ENCODE results near the gene PDCD4.

The PDCD4 gene

DNA sequence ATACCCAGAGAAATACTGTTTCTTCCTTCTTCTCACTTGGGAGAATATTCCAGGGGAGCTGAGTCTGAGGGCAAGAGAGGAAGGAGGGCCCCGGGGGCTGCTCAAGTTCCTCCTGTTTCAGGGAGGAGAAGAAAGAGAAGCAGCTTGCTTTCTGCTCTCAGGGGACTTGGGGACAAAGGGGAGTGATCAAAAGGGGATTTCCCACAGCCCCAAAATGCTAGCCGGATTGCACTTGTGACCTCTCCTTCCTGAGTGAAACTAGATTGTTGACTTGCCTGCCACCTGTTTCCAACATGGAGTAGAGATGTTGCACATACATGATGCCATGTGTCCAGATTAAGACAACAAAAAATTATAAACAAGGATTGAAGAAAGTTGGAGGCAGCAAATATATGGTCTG is 28.7 kb upstream of the PDCD4 start:
- no peak for DNase-seq

DNA sequence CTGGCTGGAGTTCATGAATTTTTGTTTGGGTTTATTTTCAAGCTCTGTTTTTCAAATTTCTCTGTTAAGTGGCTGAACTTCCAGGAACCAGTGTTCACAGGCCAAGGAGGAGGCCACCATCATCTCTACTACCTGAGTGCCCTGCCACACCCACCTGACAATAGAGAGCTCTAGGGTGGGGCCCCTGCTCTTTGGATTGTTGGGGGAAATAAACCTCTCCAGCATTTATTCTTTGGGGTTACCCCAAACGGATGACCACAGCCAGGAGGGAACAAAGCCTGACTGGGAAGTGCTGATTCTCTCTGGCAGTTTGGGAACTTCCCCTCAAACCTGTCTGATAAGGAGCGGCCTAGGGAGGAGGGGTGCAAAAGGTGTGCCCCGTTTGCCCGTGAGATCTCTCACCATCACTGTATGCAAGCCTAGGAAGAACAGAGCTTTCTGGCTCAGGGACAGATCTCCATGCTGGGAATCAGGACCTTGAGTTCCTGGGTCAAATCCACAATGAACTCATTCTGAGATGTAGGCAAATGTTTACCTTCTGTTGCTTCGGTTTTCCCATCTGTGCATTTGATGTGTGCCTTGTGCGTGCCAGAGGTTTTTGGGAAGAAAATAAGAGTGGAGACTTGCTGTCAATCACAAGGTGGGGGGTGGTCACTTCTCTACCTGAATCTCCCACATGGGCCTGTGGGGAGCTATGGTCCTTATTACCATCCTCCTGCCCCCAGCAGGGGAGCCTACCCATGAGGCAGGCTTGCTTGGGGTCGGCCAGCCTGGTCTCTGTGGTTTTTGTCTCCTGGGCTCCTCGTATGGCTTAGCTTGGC is 27.7 kb upstream of the PDCD4 start:
- DNase-seq, result no peak

DNA sequence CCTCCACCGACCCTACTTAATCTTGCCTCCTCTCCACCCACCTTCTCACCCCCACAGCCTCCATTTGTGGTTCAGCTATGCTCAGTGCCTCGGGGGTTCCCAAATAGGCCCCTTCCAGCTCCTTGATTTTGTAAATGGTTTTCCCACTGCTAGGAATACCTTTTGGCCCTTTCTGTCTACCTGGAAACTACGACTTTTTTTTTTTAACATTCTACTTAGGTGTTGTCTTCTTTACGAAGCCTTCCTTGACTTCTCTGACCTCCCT is 27.2 kb upstream of the PDCD4 start:
- no peak for DNase-seq

DNA sequence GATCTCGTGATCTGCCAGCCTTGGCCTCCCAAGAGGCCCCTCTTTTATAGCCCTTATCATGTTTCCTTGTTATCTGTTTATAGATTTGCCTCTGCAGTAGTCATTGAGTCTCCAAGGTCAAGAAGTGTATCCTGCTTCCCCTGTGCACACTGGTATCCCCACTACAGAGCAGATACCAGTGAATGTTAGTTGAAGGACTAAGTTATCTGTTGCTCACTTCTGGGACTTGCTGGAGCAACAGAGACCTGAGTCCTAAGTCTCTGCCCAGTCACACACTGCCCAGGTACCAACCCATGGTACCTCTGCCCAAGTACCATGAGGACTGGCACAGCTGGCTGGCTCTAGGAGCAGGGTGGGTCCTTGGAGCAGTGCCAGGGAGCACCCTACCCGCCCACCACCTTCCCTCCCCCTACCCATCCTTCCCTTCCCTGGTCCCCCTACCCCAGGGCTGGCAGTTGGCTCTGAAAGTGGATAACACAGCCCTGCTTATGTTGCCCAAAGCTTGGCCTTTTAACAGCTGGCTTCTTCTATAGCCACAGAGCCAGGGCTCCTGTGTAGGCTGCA is 26.5 kb upstream of the PDCD4 start:
- no peak for DNase-seq

DNA sequence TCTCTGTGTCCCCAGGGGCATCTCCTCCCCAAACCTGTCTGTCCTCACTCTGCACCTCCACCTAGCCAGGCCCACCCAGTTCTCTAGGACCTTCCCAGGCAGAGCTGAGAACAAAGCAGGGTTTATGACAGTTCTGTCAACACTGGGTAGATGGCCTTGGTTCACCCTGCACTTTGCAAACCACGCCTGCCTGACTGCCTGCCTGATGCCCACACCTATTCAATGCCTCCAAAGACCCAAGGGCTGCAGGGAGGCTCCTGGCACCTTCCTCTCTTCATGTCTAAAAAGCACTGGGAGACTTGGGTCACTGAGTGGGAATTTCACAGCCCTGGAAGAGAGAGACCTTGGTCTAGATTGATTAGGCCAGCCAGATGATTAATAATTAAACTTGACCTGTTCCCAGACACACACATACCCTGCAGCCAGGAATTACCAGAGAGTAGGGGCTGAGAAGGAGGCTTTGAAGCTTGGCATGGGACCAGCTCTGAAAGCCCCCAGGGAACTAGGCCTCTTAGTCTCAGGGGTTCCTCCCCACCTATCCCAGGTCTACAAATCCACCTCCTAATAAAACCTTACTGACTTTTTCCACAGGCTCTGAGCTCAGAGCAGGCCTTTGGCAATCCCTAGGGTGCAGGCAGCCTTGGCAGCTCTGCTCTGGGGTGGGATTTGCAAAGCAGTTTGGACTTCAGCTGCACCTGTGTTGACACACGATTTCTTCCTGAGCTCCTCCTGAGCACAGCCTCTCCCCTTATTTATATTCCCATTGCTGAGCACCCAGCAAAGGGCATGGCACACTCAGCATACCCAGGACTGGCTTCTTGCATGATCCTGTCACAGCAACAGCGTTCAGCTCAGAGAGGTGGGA is 25.7 kb upstream of the PDCD4 start:
- DNase-seq, result no peak

DNA sequence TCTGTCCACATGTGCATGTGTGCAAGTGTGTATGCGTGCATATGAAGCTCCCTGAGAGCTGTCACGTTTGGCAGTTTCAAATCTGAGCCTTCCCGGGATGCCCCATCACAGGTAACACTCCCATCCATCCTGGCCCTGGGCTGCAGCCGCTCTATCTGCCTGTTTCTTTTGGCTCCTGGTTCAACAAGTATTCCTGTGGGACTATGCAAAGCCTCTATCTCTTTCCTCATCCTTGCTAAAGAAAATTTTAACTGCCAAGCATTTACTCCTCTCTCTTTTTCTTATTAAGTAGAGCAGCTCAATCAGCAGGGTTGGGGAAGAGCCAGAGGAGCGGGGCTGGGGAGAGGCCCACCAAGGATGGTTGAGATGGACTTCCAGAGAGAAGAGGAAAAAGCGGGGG is 24.4 kb upstream of the PDCD4 start:
- DNase-seq, result no peak

DNA sequence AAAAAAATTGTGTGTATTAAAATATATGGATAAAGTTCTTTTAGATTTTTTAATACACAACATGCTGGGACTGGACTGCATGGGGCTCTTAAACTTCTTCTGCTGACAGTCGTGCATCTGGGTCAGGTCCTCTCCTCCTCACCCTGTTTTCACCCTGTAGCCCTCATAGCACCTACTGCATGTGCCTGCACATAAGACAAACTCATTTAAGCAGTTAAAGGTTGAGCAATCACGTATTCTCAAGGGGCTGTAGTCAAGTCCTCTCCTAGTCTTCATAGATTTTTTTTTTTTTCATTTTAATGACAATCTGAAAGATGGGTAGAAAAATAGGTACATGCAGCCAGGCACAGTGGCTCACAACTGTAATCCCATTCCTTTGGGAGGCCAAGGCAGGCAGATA is 23.6 kb upstream of the PDCD4 start:
- DNase-seq, result no peak

DNA sequence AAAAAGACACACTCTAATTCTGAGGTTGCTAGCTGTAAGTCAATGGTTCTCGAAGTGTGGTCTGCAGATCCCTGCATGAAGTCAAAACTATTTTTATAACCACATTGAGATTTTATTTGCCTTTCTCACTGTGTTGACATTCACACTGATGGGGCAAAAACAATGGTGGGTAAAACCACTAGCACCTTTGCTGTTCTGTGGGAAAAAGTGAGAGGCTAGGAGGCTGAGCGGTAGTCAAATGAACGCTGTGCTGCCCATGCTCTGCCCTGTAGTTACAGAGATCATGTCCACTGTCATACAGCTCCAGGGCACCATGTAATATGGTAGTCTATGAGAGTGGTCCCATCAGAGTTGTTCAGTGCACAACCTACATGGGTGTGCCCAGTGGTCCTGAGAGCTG is 21.6 kb upstream of the PDCD4 start:
- no peak for DNase-seq

DNA sequence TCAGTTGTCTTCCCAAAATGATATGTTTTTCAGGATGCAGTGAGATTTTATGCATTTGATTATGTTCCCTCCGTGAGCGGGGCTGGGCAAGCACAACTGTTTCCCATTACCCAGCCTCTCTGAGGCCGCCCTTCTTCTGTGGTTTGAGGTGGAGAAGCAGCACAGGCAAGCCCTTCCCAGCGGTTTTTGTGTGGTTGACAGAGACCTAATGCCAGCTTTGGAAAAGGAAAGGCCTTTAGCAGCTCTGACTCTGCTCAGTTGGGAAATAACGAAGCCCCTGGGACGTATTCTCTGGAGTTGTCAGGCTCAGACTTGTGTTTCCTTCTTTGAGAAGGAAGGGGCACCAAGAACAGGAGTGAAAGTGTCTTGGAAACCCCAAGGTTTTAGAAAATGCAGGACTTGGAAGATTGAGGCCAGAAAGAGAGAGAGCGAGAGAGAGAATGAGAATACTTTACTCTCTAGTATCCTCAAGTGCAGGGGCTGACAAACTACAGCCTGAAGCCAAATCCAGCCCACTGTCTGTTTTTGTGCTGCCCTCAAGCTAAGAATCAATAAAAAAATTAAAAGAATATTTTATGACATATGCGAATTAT is 20.6 kb upstream of the PDCD4 start:
- peak; percentile 22 for DNase-seq

DNA sequence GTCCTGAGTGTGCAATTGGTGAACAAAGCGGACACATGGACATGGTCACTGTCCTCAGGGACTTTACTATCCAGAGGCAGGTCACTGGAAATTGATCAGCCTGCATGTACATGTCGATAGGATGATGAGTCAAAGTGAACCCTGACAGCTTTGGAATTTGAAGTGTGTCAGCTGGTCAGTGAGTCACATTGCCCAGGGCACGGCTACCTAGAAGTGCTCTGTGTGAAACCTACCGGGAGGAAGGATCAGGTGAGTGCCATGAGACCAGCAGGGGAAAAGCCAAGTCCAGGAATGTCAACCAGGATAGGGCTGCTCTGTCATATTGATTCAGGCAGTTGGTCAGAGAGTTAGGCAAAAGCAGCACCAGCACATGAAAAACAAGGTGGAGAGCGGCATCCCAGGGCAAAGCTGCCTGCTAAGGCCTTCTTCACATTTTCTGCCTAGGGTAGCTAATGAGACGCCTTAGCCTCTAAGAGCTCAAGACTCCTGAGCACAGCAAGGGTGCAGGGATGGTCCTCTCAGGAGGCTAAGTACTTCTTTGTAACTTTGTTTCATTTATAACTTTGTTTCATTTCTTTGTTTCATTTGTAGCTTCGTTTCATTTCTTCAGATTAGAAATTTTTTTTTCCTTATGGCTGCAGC is 19.4 kb upstream of the PDCD4 start:
- DNase-seq, result no peak

DNA sequence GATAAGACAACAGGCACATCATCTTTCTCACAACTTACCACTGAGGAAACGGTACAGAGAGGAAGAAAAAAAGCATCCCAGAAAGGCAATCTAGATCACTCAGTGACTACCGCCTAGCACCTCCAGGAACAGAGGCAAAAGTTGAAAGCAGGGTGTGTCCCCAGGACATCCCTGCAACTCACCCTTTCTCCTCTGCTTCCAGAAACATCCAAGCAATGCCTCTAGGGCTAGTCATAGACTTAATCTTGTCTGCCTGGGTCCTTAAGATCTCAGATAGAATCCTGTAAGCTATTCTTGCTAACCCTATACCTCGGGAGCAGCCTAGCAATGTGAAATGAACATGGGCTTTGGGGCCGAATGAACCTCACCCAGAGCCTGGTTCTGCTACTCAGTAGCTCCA is 18.8 kb upstream of the PDCD4 start:
- no peak for DNase-seq

DNA sequence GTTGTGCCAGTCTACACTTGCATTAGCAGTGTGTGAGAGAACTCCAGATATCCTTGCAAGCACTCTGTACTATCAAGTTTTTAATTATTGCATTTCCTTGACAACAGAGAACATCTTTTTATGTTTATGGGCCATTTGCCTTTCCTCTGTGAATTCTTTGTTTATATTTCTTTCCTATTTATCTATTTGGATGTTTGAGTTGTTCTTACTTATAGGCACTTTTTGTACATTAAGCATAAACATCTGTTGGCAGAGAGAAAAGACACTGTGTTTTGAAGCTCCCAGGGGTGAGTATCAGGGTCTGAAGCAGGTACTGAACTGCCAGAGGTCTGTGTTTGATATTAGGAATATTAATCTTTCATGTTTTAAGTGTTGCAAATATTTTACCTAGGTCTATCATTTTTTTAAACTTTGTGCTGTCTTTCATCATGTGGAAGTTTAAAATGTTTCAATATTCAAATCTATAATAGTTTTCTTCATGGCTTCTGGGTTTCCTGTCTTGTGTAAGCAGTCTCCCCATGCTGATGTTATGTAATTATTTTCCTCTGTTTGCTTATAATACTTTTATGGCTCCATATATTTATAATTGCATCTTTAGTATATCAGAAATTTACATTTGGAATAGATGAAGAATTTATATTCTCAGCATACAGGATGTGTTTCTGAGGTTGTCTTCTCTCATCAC is 17.7 kb upstream of the PDCD4 start:
- DNase-seq, result no peak

DNA sequence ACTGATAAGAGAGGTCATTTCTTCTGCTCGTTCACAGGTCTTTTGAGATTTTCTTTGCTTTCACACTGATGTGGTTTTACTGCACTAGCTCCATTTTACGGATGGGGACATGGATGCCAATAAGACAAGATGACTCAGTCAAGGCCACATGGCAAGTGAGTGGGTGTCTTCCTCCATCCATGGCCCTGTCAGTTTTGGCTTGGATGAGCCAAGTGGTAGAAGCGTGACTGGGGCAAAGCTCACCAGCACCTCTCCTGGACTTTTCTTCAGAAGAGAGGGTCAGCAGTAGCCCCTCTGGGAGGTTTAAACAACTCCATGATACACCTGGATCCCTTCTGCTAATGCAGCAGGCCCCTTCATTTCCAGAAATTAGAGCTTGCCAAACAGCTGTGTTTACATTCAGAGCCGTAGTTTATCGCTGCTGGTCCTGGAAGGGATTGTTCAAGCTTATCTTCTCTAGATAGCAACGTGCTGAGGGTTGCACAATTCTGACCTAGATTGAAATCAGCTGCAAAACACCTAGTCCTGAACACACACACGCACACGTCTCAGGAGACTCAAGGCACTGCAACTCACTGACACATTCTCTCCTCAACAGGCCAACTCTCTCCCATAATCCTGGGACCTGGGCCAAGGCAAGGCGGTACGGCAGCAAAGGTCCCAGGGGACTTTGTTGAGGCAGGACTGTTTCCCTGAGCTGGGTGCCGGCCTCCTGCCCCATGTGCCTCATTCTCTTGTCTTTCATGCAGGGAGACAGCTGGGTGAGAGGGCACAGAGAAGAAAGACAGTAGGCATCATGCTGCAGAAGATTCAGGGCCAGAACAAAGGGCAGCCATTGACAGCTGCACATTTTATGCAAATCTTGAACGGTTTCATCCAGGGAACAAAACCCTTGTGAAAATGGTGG is 14.2 kb upstream of the PDCD4 start:
- no peak for DNase-seq

DNA sequence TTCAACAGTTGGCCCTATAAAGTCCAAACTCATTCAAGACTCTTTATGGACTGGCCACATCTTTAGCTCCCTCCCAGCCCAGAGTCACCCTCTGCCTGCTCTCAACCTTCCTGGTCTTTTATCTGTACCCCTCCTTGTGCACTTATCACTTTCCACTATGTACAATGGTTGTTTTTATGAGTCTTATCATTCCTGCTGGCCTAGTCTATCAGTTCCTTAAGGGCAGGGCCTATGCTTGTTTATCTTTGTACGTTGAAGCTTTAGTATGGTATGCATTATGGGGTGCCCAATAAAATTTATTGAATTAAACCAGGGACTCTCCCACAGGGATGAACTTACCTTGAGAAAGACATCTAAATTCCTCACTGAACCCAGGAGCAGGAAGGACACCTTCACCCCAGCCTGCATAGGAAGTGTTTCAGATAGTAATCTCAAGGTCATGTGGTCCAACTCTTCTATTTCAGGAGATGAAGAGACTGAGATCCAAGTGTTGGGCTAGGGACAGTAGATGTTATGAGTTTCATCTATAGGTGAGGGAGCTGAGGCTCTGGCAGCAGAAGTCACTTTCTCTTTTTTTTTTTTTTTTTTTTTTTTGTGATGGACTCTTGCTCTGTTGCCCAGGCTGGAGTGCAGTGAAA is 13.3 kb upstream of the PDCD4 start:
- DNase-seq, result no peak

DNA sequence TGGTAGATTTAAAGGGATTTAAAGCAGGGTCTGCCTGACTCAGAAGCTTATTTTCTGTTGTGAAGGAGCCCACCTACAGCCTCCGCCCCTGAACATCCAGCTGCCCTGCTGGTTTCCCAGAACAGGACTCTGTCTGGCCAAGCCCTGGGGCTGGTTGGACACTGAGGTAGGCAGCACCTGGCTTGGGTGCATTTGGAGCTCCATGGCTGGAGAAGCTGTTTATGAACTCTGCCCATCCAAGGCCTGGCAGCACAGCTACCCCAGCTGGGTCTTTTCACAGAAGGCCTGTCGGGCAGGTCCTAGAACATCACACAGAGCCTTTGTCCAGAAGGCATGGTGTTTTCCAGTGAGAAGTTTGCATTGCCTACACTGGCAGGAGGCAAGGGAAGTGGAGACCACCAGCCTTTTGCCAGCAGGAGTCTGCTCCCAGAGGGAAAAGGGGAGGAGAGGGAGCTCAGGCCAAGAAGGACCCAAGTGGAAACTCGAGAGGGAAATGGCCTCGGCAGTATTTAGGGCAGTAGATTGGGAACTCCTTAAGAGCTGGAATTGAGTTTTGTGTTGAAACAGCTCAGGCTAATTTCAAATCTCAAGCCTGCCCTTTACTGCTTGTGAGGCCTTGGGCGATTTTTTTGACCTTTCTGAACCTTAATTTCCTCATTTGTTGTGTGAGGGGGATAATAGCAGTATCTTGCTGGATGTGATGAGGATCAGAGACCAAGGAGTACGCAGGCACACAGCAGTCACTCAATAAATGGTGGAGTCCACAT is 12.3 kb upstream of the PDCD4 start:
- DNase-seq, result no peak

DNA sequence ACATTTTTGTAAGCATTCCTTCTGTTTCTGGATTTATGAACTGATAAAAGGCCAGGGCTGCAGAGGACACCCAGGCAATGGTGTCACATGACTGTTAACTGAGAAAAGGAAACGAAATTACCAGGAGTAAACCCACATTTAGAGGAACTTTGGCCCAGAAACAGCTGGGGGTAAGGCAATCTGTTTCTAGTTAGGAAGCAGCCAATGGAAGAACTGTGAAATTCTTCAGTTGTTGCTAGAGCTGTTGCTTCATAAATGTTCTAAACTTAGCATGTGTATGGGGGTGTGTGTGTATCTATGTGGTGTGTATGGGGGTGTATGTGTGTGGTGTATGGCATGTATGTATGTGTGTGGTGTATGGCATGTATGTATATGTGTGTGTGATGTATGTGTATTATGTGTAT is 11.8 kb upstream of the PDCD4 start:
- DNase-seq, result peak; percentile 22

DNA sequence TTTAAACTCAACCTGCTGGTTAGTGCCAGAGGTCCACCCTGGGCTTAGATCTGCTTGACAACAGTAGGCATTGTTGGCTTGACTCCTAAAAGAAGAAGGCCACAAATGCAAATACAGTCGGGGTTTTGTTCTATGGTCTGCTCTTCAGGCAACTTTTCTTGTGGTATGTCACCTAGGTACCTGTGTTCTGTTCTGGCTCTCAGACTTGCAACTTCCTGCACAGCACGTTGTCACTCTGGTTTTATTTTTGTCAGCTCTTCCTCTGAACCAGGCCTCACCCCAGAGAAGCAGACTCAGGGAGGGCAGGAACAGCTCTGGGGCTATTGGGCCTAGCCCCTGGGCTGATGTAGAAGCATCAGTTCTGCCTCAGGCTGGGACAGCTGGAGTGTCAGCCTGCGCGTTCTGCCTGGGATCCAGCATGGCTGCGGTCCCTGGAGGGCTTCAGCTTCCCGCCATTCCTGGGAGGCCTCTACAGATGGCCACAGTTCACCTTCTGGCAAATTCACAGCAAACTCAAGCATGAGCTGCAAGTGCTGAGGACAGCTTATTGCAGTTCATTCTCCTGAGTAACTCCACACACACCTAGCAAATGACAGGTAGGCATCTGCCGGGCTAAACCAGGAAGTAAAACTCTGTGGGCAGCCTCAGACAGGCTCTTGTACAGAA is 11.0 kb upstream of the PDCD4 start:
- DNase-seq, result no peak

DNA sequence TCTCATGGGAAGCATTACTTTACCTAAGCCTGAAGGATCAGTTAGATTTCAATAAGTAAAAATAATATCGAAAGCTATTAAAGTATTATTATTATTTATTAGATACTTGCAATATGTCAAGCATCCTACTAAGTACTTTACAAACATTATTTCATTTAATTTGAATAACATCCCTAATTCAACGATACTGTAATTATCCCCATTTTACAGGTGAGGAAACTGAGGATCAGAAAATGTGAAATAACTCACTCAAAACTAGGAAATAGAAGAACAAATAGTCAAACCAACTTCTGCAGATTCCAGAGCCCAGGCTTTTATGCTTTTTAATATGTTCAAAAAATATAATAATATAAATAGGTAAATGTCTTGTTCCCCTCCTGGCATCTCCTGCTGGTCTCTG is 10.3 kb upstream of the PDCD4 start:
- no peak for DNase-seq

DNA sequence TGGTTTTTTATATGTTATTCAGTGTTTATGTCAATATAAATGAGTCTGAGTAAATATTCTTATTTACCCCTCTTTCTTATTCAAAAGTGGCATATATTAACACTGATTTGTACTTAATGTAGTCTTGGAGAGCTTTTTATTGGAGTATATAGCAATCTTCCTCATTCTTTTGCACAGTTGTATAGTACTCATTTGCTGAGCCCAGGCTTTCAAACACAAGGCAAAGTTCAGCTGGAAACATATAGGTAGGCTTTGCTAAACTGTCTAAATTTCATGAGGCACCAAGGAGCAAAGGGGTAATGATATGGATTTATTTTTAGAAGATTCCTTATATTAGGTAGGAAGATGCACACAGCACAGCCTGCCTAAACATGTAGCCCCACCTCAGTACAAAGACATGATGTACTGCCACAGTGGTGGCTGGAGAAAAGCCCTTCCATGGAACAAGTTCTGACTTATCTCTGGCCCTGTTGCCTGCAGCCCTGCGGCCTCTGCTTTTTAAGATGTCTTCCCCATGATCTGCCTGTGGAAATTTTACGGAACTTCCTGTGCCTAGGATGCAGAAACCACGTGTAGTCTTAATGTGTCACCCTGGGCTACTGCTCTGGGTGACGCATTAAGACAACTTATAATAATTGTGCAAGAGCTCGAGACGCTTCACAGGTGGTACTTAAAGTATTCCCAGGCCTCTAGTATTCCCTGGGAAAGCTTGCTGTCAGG is 9.6 kb upstream of the PDCD4 start:
- no peak for DNase-seq
